SHP77 treated with DMSO at 0.1 percent for 48 hours (cell line): ENCODE results near the gene CAMKK2.

Experiments
- DNase-seq: peaks from one replicate; lab custom pipeline; 2025; lab: John Stamatoyannopoulos, UW

CAMKK2 gene

DNA sequence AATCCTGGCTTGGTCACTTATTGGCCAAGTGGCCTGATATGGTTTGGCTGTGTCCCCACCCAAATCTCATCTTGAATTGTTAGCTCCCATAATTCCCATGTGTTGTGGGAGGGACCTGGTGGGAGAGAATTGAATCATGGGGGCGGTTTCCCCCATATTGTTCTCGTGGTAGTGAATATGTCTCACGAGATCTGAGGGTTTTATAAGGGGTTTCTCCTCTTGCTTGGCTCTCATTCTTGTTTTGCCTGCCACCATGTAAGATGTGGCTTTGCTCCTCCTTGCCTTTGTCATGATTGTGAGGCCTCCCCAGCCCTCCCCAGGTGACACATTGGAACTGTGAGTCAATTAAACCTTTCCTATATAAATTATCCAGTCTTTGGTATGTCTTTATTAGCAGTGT is 105.4 kb downstream of the CAMKK2 start:
- no peak for DNase-seq

DNA sequence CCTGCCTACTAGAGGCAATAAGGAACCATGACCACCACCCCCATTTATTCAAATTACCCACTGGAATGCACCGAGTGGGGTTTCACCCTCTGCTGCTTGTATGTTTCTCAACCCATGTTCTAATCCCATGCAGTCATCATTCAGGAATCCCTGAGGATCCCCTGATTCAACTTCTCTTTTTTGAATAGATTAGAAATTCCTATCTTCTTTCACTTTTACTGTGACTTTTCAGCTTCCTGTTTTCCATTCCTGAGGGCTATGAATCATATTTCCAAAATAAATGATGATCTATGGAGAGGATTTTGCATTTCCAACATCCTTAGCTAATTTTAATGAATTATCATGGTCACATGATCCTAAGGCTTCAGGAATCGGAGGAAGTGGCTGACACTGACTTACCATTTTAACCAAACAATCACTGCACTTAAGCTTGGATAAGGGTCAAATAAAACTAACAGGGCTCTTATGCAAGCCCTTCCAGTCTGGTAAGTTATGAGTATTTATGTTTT is 105.9 kb downstream of the CAMKK2 start:
- no peak for DNase-seq

DNA sequence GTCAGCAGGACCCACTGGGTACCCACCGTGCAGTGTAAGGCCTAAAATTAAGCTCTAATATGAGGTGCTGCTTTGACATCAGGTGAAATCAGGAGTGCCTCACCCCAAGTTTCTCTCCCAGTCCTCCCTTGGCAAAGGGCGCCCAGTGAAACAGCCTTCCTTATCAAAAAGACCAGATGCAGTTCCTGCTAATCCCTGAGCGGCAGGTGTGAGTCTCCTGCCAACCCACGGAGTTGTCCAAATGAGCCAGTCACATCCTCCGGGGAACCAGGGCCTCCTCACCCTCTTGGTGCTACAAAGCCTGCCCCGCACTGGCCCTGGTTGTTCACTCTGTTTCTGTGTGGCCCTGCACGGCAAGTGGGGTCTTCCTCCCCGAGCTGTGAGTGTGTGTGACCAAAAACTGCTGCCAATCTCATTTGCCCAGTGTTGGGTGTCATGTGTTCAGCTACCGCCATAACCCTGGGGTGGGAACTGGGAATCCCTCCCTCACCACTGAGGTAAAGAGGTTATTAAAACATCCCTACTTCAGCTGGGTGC is 106.8 kb downstream of the CAMKK2 start:
- no peak for DNase-seq

DNA sequence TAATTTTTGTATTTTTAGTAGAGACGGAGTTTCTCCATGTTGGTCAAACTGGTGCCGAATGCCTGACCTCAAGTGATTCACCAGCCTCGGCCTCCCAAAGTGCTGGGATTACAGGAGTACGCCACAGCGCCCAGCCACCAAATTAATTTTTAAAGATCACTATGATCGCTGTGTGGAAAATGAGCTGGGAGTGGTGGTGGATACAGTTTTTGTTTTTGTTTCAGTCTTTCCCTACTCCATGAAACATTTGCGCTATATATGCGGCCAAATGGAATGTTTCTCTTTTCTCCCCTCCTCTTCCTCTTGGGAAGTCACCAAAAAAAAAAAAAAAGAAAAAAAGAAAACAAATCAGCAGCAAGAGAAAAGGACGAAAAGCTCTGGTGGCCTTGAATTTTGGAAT is 107.4 kb downstream of the CAMKK2 start:
- DNase-seq: no peak

DNA sequence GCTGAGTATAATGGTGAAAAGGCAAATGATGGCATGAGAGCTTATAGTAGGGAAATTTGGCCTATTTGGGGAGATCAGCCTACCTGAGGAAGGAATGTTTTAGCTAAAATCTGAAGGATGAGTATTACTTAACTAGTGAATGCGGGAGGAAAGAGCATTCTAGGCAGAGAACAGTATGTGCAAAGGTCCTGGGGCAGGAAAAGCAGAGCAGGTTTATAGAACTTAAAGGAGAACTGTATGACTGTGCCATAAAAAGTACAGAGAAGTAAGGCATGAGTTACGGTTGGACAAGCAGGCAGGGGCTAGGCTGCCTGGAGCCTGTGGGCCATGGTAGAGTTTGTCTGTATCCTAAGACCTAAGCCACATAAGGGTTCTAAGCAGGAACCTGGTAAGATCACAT is 108.3 kb downstream of the CAMKK2 start:
- DNase-seq: no peak
